Activated CD4-positive, alpha-beta T cell treated with anti-CD3 and anti-CD28 coated beads, Interleukin-2, amount 50 U/mL, for 4 hours (primary cell): Measurements from ENCODE around the gene ACADM.
A peak's percentile ranks its signal among the peaks of the same experiment; 100 is the strongest.
"Not testable (repeated sequence)": the region's sequence is repeated elsewhere in the genome, so short reads cannot be mapped to it uniquely, and the experiment has no call there.

Experiments
- DNase-seq, 2 experiments: peaks; one replicate each; pipeline ENCODE4 v3.0.0-alpha.2; 2020

The ACADM gene

GRCh38 chr1:75724472-75725022, at the start of gene ACADM:
Gene ACADM (plus strand): TSS chr1:75724709. CDS start chr1:75724788, 79 bp downstream.
- peak; percentile 80 to 81 for DNase-seq

DNA sequence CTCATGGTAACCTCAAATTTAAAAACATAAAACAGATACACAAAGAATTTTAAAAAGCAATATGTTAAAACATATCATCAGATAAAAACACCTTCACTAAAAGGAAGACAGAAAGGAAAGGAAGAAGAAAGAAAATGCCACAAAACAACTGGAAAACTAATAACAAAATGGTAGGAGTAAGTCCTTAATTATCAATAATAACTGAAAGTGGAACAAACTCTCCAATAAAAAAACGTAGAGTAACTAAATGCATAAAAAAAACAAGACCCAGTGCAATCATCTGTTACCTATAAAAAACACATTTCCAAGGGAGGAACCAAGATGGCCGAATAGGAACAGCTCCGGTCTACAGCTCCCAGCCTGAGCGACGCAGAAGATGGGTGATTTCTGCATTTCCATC, 47.1 kb upstream of the ACADM start:
- no peak for DNase-seq

GRCh38 chr1:75677964-75678363, 46.5 kb upstream of the ACADM start:
- DNase-seq, result not testable (repeated sequence)

GRCh38 chr1:75690547-75690946, 34.0 kb upstream of the ACADM start:
- DNase-seq, result no peak

GRCh38 chr1:75693551-75693950, 31.0 kb upstream of the ACADM start:
- no peak for DNase-seq

- DNase-seq, result no peak
These were observed 28.5 kb upstream of the ACADM start for GRCh38 chr1:75696000-75696399.

DNA sequence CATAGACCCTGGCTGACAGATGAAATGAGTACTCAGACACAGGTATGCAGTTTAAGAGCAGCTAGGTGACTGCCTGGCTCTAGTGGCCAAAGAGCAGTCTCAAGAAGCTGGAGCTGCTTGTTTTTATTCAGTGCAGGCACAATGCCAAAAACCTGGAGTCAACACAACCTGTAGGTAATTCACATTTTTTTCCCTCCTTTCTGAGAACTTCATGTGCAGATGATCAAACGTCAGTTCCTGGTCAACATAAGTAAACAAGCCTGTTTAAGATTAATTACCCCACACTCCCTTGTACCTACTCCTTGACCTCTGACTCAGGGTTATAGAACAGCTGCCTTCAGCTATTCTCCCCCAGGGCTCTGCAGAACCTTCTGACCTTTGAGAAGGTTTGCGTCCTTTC, 17.3 kb upstream of the ACADM start:
- no peak for DNase-seq

- DNase-seq, result no peak
These were observed 15.6 kb upstream of the ACADM start for GRCh38 chr1:75708910-75709309.

DNA sequence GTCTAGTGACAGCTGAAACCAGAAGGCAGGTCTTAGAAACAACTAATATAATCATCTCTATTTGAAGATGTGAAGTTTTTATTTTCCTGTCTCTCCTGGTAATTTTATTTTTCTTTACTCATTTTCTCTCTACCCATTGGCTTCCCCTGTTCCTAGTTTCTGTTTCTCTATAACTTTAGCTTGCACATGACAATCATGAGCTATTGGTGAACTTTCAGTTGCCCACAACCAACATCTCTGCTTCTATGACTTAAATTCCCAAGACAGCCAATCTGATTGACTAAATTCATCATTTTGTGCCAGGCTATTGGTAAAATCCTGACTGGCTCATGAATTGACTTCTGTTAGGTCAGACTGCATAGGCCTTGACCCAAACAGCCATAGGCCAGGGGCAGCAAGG, 13.7 kb upstream of the ACADM start:
- DNase-seq, result no peak

DNA sequence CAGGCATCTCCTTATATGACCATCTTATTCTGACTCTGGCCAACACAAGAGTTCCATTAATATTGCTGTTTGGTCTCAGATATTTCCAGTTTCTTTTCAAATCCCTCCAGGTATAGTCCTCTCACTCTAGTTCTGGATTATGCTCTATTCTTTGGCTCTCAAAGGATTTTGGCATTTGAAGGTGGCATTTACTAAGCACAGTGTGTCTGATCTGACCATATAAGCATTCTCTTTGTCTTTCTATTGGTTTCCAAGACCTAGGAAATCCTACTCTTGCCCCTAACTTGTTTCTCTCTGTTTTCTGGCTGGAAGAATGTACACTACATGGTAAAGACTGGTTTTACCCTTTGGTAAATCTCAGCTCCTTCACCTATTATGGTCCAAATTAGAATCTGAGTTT, 12.7 kb upstream of the ACADM start:
- no peak for DNase-seq

DNA sequence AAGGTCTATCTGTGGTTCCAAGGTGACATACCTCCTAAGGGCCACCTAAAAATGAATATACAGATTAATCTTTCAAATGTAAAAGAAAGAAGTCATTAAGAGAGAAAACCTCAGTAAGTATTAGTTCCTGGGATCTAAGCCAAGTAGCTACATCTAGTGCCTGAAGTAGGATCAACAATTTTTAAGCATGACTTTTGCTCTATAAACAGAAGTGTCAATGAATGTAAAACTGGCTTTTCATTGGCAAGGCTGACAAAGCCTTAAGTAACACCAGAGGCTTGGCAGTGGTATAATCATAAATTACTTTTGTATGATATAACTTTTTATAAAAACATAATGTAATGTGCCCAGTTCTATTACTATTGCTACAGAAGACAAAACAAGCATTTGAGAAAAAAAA, 12.2 kb upstream of the ACADM start:
- no peak for DNase-seq

DNA sequence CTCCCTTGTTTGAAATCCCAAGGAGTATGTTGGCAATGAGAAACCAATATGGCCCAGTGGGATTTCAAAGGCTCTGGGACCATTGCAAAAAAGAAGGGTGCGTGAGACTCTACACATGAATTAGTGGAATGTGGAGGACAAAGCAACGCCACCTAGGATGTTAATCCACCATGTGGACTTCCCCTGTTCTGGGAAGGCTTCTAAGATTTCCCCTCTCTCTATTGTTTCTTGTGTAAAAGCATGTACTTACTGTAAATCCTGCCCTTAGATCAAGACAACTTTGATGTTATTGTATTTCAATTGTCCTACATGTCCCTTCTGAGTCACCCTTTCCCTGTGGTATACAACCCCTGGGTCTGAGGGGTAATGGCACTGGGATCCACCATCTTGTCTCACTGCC, 4.7 kb upstream of the ACADM start:
- DNase-seq, result no peak

- no peak for DNase-seq
These were observed 4.2 kb upstream of the ACADM start for GRCh38 chr1:75720325-75720724.

DNA sequence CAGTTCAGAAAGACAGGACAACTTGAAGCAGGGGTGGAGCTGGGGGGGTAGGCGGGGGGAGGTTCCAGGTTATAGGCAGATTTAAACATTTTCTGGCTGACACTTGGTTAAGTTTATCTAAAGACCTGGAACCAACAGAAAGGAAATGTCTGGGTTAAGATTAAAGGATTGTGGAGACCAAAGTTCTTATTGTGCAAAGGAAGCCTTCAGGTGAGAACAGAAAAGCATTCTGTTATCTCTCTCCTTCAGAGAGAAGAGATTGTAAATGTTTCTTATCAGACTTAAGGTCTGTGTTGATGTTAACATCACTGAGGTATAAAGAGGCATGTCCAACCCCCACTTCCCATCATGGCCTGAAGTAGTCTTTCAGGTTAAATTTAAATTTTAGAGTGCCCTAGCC, 3.7 kb upstream of the ACADM start:
- DNase-seq, result no peak

DNA sequence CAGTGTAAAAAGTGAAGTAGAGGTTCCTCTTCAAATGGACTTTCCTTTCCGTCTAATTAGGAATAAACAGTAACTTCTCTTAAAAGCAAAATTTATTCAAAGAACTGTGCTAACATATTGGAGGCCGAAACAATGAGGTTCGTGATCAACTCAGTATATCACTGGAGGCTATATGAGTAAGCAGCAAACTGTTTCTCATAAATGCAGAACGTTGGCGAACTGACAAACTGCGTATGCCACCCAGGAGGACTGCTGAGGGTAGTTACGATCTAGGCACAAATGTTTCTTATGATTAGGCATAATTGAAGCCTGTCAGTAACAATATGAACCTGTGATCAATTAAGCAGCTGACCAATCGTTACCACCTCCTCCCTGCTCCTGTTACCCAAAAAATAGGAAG, 2.3 kb upstream of the ACADM start:
- not testable (repeated sequence) for DNase-seq

GRCh38 chr1:75722966-75723365, 1.5 kb upstream of the ACADM start:
- no peak for DNase-seq

- peak in 1 of 2 experiments; percentile 51 for DNase-seq
These were observed 479 bp upstream of the ACADM start for GRCh38 chr1:75723989-75724471.

DNA sequence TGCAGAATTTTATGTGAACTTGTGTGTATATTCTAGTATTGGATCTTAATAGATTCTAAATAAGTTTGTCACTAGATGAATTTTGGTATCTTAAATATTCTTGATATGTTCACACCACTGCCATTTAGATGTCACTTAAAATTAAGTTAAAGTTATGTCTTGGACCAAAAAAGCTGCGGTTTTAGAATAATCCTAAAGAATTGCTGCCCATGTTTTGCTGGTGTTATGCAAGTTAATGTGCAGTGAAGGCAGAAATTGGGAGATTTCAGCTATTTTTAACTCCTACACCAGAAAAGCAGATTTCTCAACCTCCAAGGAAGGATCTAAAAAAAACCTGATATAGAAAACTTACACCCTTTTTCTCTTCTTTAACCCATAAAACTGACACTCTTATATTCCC, 757 bp downstream of the ACADM start:
- no peak for DNase-seq

GRCh38 chr1:75725861-75726361, 1.4 kb downstream of the ACADM start:
- no peak for DNase-seq

- no peak for DNase-seq
These were observed 3.1 kb downstream of the ACADM start for GRCh38 chr1:75727571-75727970.

GRCh38 chr1:75730432-75730831, 5.9 kb downstream of the ACADM start:
- DNase-seq, result no peak

- DNase-seq, result no peak
These were observed 7.4 kb downstream of the ACADM start for GRCh38 chr1:75731881-75732280.

- no peak for DNase-seq
These were observed 8.2 kb downstream of the ACADM start for GRCh38 chr1:75732703-75733102.

DNA sequence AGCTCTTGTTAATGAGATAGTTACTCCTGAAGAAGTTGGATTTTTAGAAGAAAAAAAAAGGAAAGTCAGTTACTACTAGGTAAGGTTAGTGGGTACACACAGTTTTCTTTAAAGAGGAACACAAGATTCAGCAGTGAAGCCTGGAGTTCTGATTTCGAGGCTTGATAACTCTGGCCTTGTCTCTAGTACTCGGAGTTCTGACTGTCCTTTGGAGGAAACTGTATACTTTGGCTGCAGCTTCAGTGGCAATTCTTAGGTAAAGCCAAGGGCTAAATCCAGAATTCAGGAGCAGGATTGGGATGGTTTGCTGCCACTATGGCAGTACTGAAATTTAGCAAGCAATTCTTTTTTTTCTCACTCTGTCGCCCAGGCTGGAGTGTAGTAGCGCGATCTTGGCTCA, 9.2 kb downstream of the ACADM start:
- DNase-seq, result no peak

DNA sequence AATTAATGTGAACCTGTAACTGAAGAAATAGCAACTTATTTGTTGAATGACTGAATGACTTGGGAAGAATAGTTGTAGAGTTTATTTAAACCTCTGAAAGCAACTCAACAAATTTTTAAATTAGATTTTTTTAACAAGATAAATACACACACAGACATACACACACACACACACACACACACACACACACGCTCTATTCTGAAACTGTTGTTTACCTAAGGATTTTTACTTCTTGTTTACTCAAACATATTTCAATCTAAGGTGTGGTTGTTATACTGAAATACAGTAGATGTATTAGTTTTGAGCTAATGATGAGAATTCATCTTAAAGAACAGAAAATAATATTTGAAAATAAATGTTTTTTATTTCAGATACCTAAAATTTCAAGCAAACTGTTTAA, 11.5 kb downstream of the ACADM start:
- no peak for DNase-seq
